NT2/D1 (cell line): ENCODE measurements around the gene DPY19L3.

Experiments
- YY1 ChIP-seq: IDR thresholded peaks from 2 replicates; pipeline ENCODE4 v1.6.1; 2011; ENCODE audit not compliant: insufficient read length, insufficient read depth
- ZNF274 ChIP-seq: IDR thresholded peaks from 2 replicates; pipeline ENCODE4 v1.6.1; 2011; ENCODE audit warnings: mild to moderate bottlenecking, low read depth, low read length

DNA sequence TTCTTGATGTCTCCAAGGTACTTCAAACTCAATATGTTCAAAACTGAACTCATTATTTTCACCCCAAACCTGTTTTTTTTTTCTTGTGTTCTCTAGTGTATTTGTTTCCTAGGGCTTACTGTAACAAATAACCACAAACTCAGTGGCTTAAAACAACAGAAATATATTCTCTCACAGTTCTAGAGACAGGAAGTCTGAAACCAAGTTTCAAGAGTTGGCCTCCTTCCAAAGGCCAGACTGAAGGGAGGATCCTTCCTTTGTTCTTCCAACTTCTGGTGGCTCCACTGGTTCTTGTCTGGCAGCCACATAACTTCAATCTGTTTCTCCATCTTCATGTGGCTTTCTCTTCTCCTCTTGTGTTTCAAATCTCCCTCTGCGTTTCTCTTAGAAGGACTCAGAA, 113.5 kb downstream of the DPY19L3 start:
- TF ChIP-seq YY1 (no peak), ZNF274 (no peak)
